Measurements from ENCODE around the gene RAB7B. TPM values are rescaled to one million over a fixed set of nuclear protein-coding genes. Genes with fewer than 3 reads are reported as not detected.

The RAB7B gene
- total RNA-seq, 1 experiment from 2014 or later: not detected

DNA sequence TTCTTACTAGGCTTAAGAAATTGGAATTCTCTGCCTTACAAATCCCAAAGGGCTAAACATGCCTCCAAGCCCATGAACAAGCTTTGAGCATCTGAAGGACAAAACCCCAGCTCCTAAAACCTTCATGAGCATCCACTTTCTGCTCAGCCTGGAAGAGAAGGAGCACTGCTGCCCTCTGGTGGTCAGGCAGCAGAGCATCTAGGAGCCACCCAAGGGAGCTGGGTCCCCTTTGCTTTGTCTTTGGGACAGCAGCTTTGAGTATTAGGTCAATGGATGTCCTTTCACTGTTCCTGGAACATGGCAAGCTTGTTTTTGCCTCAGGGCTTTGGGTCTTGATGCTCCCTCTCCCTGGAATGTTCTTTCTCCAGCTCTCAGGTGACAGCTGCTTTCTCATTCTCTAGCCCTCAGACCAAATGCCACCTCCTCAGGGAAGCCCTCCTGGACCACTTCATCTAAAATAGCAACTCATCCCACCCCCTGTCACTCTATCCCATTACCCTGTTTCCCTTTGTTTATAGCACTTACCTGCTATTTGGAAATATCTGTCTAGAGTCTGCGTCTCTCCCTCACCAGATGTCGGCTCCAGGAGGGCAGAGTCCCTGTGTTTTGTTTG lies 25.7 kb downstream of the RAB7B start:
- Mint-ChIP-seq H3K9me3 (peaks cover 36% of the 10 kb centered on the region), H3K27ac (no peak overlapping the region), H3K27me3 (ENCODE audit: low read depth) (peaks cover 3% of the 10 kb centered on the region; the same call in 1 of the 2 replicates), H3K36me3 (peaks cover 2% of the 10 kb centered on the region; the same call in 1 of the 2 replicates), H3K4me1 (peaks cover 5% of the 10 kb centered on the region; the same call in 1 of the 2 replicates), H3K4me3 (no peak overlapping the region)
- DNase-seq (ENCODE audit: low spot score) (peak; percentile 82), ATAC-seq (peak; percentile 86)
- peak; percentile 93 for TF ChIP-seq CTCF (IDR thresholded peaks at IDR 0.05)
- no peak for TF ChIP-seq NFE2L1 (CRISPR knock-in tag; IDR thresholded peaks at IDR 0.05)
- CTCF ChIA-PET: interaction anchor here (0.5 to 7.0 kb wide), 94 partner anchors 9 to 1072 kb away, joined by 3 to 557 read pairs (median 6); partner anchors contain the start of genes AVPR1B, CTSE, PM20D1 and RAB29
- POLR2A ChIA-PET: interaction anchor here (1.5 kb wide), 1 partner anchor 58 kb away, joined by 6 read pairs; no protein-coding TSS in a partner anchor

DNA sequence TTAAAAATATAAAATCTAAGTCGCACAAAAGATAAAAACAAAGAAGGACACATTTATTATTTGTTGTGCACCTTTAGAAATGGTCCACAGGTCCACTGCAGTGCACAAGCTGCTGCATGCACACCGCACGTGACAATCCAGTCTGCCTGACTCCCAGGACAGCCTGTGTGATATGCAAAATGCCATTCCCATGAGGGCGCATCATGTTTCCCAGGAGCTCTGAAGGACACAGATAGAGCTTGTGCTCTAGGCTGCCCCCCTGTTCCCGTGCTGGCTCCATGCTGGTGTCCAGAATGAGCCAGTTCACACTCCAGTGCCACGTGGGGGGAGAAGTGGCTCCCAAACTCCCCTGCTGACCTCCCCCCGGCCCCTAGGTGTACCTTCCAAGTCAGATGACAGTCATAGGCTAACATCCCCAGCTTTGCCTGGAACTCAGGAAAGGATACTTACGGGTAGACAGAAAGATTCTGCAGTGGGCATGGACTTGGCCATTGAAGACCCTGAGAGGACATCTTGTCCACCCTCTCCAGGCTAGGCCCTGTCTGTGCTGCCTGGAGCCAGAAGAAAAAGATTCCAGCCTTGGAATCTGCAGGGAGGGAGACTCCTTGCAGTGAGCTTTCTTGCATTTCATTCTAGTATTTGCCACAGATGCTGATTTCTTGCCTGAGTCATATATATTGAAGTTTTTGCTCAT lies 26.3 kb downstream of the RAB7B start:
- TF ChIP-seq SMAD3 (CRISPR knock-in tag; IDR thresholded peaks at IDR 0.05; ENCODE audit: borderline replicate concordance): 0 out of 2 replicates have a peak, but pooled peaks have one; percentile 16
- no peak for TF ChIP-seq ZNF423 (CRISPR knock-in tag; IDR thresholded peaks at IDR 0.05)
- Mint-ChIP-seq H3K4me3 (no peak overlapping the region), H3K27ac (no peak overlapping the region), H3K27me3 (ENCODE audit: low read depth) (peaks cover 3% of the 10 kb centered on the region; the same call in 1 of the 2 replicates), H3K9me3 (peaks cover 31% of the 10 kb centered on the region), H3K36me3 (peaks cover 2% of the 10 kb centered on the region; the same call in 1 of the 2 replicates), H3K4me1 (peaks cover 5% of the 10 kb centered on the region; the same call in 1 of the 2 replicates)
- POLR2A ChIA-PET: interaction anchor here (1.5 kb wide), 1 partner anchor 58 kb away, joined by 6 read pairs; no protein-coding TSS in a partner anchor
- peak; percentile 34 for DNase-seq (ENCODE audit: low spot score)
- peak; percentile 20 for ATAC-seq
- CTCF ChIA-PET: interaction anchor here (0.6 to 7.0 kb wide), 92 partner anchors 9 to 1511 kb away, joined by 3 to 557 read pairs (median 6); partner anchors contain the start of genes AVPR1B, CTSE, PM20D1 and RAB29

DNA sequence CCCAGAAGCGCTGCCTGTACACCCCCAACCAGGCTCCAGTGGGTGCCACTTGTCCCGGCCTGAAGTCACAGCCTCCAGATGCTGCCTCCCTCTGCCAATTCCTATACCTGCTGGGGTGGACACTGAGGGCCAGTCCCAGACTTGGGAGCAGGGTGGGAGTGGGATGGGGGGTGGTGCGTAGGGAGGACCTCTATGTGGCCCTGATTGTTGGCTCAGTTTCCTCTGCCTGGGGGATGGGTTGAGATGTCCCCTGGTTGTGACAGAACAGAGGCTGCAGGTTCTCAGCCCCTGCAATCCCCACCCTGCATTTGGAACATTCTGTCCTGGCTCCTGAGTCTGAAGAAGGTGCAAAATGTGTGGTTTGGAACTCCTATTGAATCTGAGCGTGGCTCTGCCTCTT lies 27.2 kb downstream of the RAB7B start:
- Mint-ChIP-seq H3K27ac (no peak overlapping the region), H3K9me3 (peaks cover 24% of the 10 kb centered on the region), H3K4me1 (peaks cover 5% of the 10 kb centered on the region; the same call in 1 of the 2 replicates), H3K36me3 (peaks cover 2% of the 10 kb centered on the region; the same call in 1 of the 2 replicates), H3K27me3 (ENCODE audit: low read depth) (peaks cover 3% of the 10 kb centered on the region; the same call in 1 of the 2 replicates), H3K4me3 (no peak overlapping the region)
- ChIA-PET CTCF (interaction anchor here (1.2 to 7.0 kb wide), 12 partner anchors 10 to 384 kb away, joined by 3 to 557 read pairs (median 36); no protein-coding TSS in a partner anchor), POLR2A (no interaction called here)
- ATAC-seq (no peak), DNase-seq (ENCODE audit: low spot score) (no peak)
- TF ChIP-seq, protein P1, sequence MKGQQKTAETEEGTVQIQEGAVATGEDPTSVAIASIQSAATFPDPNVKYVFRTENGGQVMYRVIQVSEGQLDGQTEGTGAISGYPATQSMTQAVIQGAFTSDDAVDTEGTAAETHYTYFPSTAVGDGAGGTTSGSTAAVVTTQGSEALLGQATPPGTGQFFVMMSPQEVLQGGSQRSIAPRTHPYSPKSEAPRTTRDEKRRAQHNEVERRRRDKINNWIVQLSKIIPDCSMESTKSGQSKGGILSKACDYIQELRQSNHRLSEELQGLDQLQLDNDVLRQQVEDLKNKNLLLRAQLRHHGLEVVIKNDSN (CRISPR knock-in tag; IDR thresholded peaks at IDR 0.05): no peak
- no peak for TF ChIP-seq ARID4B (CRISPR knock-in tag; IDR thresholded peaks at IDR 0.05; ENCODE audit: borderline replicate concordance)
- TF ChIP-seq ZNF423 (CRISPR knock-in tag; IDR thresholded peaks at IDR 0.05): no peak
- TF ChIP-seq ATF3 (CRISPR knock-in tag; conservative IDR thresholded peaks at IDR 0.05): no peak
- no peak for TF ChIP-seq ZBTB43 (CRISPR knock-in tag; IDR thresholded peaks at IDR 0.05)
- TF ChIP-seq OVOL2 (CRISPR knock-in tag; IDR thresholded peaks at IDR 0.05; ENCODE audit: borderline replicate concordance): no peak
- TF ChIP-seq, protein P2, sequence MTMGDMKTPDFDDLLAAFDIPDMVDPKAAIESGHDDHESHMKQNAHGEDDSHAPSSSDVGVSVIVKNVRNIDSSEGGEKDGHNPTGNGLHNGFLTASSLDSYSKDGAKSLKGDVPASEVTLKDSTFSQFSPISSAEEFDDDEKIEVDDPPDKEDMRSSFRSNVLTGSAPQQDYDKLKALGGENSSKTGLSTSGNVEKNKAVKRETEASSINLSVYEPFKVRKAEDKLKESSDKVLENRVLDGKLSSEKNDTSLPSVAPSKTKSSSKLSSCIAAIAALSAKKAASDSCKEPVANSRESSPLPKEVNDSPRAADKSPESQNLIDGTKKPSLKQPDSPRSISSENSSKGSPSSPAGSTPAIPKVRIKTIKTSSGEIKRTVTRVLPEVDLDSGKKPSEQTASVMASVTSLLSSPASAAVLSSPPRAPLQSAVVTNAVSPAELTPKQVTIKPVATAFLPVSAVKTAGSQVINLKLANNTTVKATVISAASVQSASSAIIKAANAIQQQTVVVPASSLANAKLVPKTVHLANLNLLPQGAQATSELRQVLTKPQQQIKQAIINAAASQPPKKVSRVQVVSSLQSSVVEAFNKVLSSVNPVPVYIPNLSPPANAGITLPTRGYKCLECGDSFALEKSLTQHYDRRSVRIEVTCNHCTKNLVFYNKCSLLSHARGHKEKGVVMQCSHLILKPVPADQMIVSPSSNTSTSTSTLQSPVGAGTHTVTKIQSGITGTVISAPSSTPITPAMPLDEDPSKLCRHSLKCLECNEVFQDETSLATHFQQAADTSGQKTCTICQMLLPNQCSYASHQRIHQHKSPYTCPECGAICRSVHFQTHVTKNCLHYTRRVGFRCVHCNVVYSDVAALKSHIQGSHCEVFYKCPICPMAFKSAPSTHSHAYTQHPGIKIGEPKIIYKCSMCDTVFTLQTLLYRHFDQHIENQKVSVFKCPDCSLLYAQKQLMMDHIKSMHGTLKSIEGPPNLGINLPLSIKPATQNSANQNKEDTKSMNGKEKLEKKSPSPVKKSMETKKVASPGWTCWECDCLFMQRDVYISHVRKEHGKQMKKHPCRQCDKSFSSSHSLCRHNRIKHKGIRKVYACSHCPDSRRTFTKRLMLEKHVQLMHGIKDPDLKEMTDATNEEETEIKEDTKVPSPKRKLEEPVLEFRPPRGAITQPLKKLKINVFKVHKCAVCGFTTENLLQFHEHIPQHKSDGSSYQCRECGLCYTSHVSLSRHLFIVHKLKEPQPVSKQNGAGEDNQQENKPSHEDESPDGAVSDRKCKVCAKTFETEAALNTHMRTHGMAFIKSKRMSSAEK (CRISPR knock-in tag; IDR thresholded peaks at IDR 0.05; ENCODE audit: borderline replicate concordance): no peak
- TF ChIP-seq ZNF263 (CRISPR knock-in tag; IDR thresholded peaks at IDR 0.05; ENCODE audit: low read depth): no peak
- TF ChIP-seq, protein P3, sequence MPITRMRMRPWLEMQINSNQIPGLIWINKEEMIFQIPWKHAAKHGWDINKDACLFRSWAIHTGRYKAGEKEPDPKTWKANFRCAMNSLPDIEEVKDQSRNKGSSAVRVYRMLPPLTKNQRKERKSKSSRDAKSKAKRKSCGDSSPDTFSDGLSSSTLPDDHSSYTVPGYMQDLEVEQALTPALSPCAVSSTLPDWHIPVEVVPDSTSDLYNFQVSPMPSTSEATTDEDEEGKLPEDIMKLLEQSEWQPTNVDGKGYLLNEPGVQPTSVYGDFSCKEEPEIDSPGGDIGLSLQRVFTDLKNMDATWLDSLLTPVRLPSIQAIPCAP (CRISPR knock-in tag; IDR thresholded peaks at IDR 0.05): no peak

Data from WTC11 (cell line).